Upper lobe of right lung (tissue), 1 donor: ENCODE measurements around the gene ZFAND3. TPM values are rescaled to one million over a fixed set of nuclear protein-coding genes. Genes with fewer than 3 reads are reported as not detected.

ENCODE experiments used
- ATAC-seq: fragments of 200-7000 bp; cut with Tn5 transposase; one replicate; pipeline ENCODE4 v1.9.1; 2020; ENCODE audit warnings: mild to moderate bottlenecking, moderate library complexity
- DNase-seq: peaks from one replicate; pipeline ENCODE4 v3.0.0-alpha.2; 2020
- H3K27ac ChIP-seq: fragments of 200-600 bp; one replicate; pipeline ENCODE4 v1.8.0; 2022
- H3K27me3 ChIP-seq: fragments of 200-600 bp; one replicate; pipeline ENCODE4 v1.8.0; 2022; ENCODE audit warnings: mild to moderate bottlenecking
- H3K36me3 ChIP-seq: fragments of 200-600 bp; one replicate; pipeline ENCODE4 v1.8.0; 2022
- H3K4me1 ChIP-seq: fragments of 200-600 bp; one replicate; pipeline ENCODE4 v1.8.0; 2022
- H3K4me3 ChIP-seq: fragments of 200-600 bp; one replicate; pipeline ENCODE4 v1.8.0; 2022; ENCODE audit warnings: mild to moderate bottlenecking
- H3K9me3 ChIP-seq: fragments of 200-600 bp; one replicate; pipeline ENCODE4 v1.8.0; 2022
- CTCF ChIP-seq: fragments of 200-600 bp; IDR thresholded peaks from one replicate; pipeline ENCODE4 v1.8.0; 2022; ENCODE audit warnings: antibody characterized with exemption
- intact Hi-C: fragments of 100-400 bp; cut with DNase I; formaldehyde crosslinking; loops from one replicate; pipeline ENCODE4 v1.11.0; 2022
- total RNA-seq: library from RNA; stranded (reverse); fragmentation: NEBNext Ultra II Directional; extraction: Animal tissue kit (Norgen Biotek cat#: 25700); gene quantifications from one replicate; pipeline ENCODE4 v1.2.1, GENCODE V29; 2021
- donor health status: DM: no; HTN: yes; CAD: no; lungs with severe emphysema.

Gene ZFAND3
- total RNA-seq, 1 donor from 2014 or later, result 69.1 TPM

- Histone ChIP-seq H3K4me1 (no peaks in the 10 kb centered on the region), H3K27ac (no peak overlapping the region), H3K27me3 (no peaks in the 10 kb centered on the region), H3K9me3 (no peaks in the 10 kb centered on the region), H3K4me3 (no peak overlapping the region), H3K36me3 (no peaks in the 10 kb centered on the region)
- TF ChIP-seq CTCF, result no peak
- ATAC-seq, result no peak
- intact Hi-C loops, result no loop called here
- DNase-seq, result no peak
Observed at GRCh38 chr6:37931066-37931465, 111.5 kb downstream of the ZFAND3 start.

- intact Hi-C loops, result no loop called here
- Histone ChIP-seq H3K27me3 (no peaks in the 10 kb centered on the region), H3K4me1 (no peaks in the 10 kb centered on the region), H3K9me3 (no peaks in the 10 kb centered on the region), H3K27ac (no peak overlapping the region), H3K36me3 (no peaks in the 10 kb centered on the region), H3K4me3 (no peak overlapping the region)
- TF ChIP-seq CTCF, result no peak
- DNase-seq (no peak), ATAC-seq (peak; percentile 10)
Observed at GRCh38 chr6:37934276-37934675, 114.7 kb downstream of the ZFAND3 start.

GRCh38 chr6:37936150-37936549 lies 116.6 kb downstream of the ZFAND3 start:
- Histone ChIP-seq H3K36me3 (no peaks in the 10 kb centered on the region), H3K27ac (no peak overlapping the region), H3K4me1 (peaks cover 8% of the 10 kb centered on the region), H3K4me3 (no peak overlapping the region), H3K27me3 (no peaks in the 10 kb centered on the region), H3K9me3 (no peaks in the 10 kb centered on the region)
- no peak for TF ChIP-seq CTCF
- DNase-seq (no peak), ATAC-seq (no peak)
- intact Hi-C loops, result no loop called here

- DNase-seq (no peak), ATAC-seq (no peak)
- Histone ChIP-seq H3K27me3 (no peaks in the 10 kb centered on the region), H3K4me3 (no peak overlapping the region), H3K36me3 (no peaks in the 10 kb centered on the region), H3K9me3 (no peaks in the 10 kb centered on the region), H3K27ac (no peak overlapping the region), H3K4me1 (peaks cover 8% of the 10 kb centered on the region)
- TF ChIP-seq CTCF, result no peak
- intact Hi-C loops, result no loop called here
Observed at GRCh38 chr6:37936906-37937305, 117.4 kb downstream of the ZFAND3 start.

DNA sequence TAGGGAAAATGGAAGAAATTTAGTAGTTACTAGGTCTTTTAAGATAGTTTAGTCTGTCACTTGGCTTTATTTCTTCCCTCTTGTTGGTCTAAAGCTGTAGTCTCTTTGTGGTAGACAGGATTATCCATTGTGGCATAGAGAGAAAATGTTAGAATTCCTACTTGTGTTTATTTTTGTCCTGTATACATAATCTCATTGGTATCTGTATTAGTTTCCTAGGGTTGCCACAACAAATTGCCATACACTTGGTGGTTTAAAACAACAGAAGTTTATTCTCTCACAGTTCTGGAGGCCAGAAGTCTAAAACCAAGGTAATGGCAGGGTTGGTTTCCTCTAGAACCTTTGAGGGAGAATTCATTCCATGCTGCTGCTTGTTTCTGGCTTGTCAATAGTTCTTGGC lies 119.4 kb downstream of the ZFAND3 start:
- H3K4me3 ChIP-seq, result no peak overlapping the region
- H3K27me3 ChIP-seq, result no peaks in the 10 kb centered on the region
- ATAC-seq, result no peak
- intact Hi-C loops, result no loop called here
- no peaks in the 10 kb centered on the region for H3K36me3 ChIP-seq
- no peaks in the 10 kb centered on the region for H3K9me3 ChIP-seq
- no peak overlapping the region for H3K27ac ChIP-seq
- no peak for TF ChIP-seq CTCF
- no peak for DNase-seq
- peaks cover 11% of the 10 kb centered on the region for H3K4me1 ChIP-seq
